ENCODE measurements around the gene TCTN1. TPM values are rescaled to one million over a fixed set of nuclear protein-coding genes. Genes with fewer than 3 reads are reported as not detected.

TCTN1 gene
- total and polyA plus RNA-seq, 2 donors (not counting 3 experiments of a cell fraction or from before 2014, with no cell fraction given), result 21.1 to 23.3 TPM

- no peaks in the 10 kb centered on the region for H3K27me3 ChIP-seq (ENCODE audit: control insufficient read depth in 2 of 2, insufficient read depth in 2 of 2, low read length in 2 of 2)
- H3K79me2 ChIP-seq (ENCODE audit: control insufficient read depth, insufficient read depth, low read length), result no peaks in the 10 kb centered on the region
- H3K27ac ChIP-seq (ENCODE audit: insufficient read depth, low read depth, low read length), result no peak overlapping the region
- no peaks in the 10 kb centered on the region for H4K20me1 ChIP-seq (replicated peaks; ENCODE audit: control insufficient read depth, extremely low read depth, insufficient read depth, low read length)
- no peaks in the 10 kb centered on the region for H3K9me1 ChIP-seq (replicated peaks; ENCODE audit: control insufficient read depth, extremely low read depth, insufficient read depth, low read length)
- intact Hi-C loops (cut with micrococcal nuclease), result no loop called here
- H3K4me3 ChIP-seq (replicated peaks in 1 of 3; ENCODE audit: insufficient read depth in 1 of 3, low read depth in 1 of 3, low read length in 3 of 3), result no peak overlapping the region
- no peak overlapping the region for H2AFZ ChIP-seq (ENCODE audit: low read depth, low read length)
- no TSS peak for BruUV-seq (replicated peaks)
- dilution Hi-C loops (cut with MboI; ENCODE audit: extremely low pct_ligation_motif_present, low sequenced_read_pairs), result no loop called here
- FAIRE-seq (no peak), DNase-seq (ENCODE audit: low read depth, low spot score) (no peak)
- CTCF ChIA-PET, result no interaction called here
- TF ChIP-seq POLR2A (IDR thresholded peaks at IDR 0.05; ENCODE audit: low read depth, low read length) (no peak), CTCF (IDR thresholded peaks at IDR 0.05; ENCODE audit: extremely low read depth in 1 of 2, insufficient read depth in 1 of 2, low read depth in 1 of 2, low read length in 2 of 2) (no peak), EZH2 (IDR thresholded peaks at IDR 0.05; ENCODE audit: borderline replicate concordance, low read depth, low read length, severe bottlenecking) (no peak), MYC (IDR thresholded peaks at IDR 0.05; ENCODE audit: low read depth, low read length) (no peak), FOS (IDR thresholded peaks at IDR 0.05; ENCODE audit: borderline replicate concordance, insufficient read depth, low read length) (no peak), GATA2 (IDR thresholded peaks at IDR 0.05; ENCODE audit: insufficient read depth, insufficient read length, low read depth, low read length) (no peak), JUN (IDR thresholded peaks at IDR 0.05; ENCODE audit: borderline replicate concordance, insufficient read depth, insufficient read length, low read depth) (no peak), POLR2AphosphoS5 (IDR thresholded peaks at IDR 0.05; ENCODE audit: insufficient read depth, low read depth, low read length) (no peak), MAX (IDR thresholded peaks at IDR 0.05; ENCODE audit: insufficient read depth, insufficient read length) (no peak)
- no peaks in the 10 kb centered on the region for H3K4me1 ChIP-seq (ENCODE audit: control insufficient read depth, extremely low read depth, insufficient read depth, low read length)
- POLR2A ChIA-PET, result no interaction called here
- no peaks in the 10 kb centered on the region for H3K9me3 ChIP-seq (replicated peaks; ENCODE audit: control insufficient read depth, insufficient read depth, low read length)
- H3K36me3 ChIP-seq (ENCODE audit: control insufficient read depth in 2 of 2, extremely low read depth in 1 of 2, insufficient read depth in 2 of 2, low read length in 2 of 2), result no peaks in the 10 kb centered on the region
- H3K4me2 ChIP-seq (ENCODE audit: insufficient read depth, low read length), result no peak overlapping the region
- H3K9ac ChIP-seq (replicated peaks; ENCODE audit: extremely low read depth, insufficient read depth, low read length), result no peak overlapping the region
Observed at GRCh38 chr12:110669193-110669502, 55.2 kb downstream of the TCTN1 start.
